Left cardiac atrium (tissue), 4 donors: ENCODE measurements around the gene ILDR1. TPM values are rescaled to one million over a fixed set of nuclear protein-coding genes. Genes with fewer than 3 reads are reported as not detected.

Source experiments
- ATAC-seq, 2 donors: fragments of 200-7000 bp; cut with Tn5 transposase; one replicate each; pipeline ENCODE4 v1.9.1; 2020; ENCODE audit warnings: mild to moderate bottlenecking in 2 of 2, moderate library complexity in 2 of 2
- DNase-seq: peaks from one replicate; pipeline ENCODE4 v3.0.0-alpha.2; 2020
- intact Hi-C, 2 donors: fragments of 100-400 bp; cut with DNase I; formaldehyde crosslinking; loops; one replicate each; pipeline versions ENCODE4 v1.14.1 to v1.15.1; 2022 to 2023
- total RNA-seq, 2 donors: library from RNA; stranded (reverse); fragmentation: NEBNext Ultra II Directional; extraction: Animal tissue kit (Norgen Biotek cat#: 25700); gene quantifications; one replicate each; pipeline ENCODE4 v1.2.1, GENCODE V29; 2021
- donor health status: DM: no; HTN: yes; CAD: no.
- donor health status: DM: no; HTN: yes; CAD: no; lungs with severe emphysema.
- donor health status: DM: yes; HTN: yes; CAD: no.
- donor health status: Dilated cardiomyopathy.

The ILDR1 gene
- total RNA-seq, 2 donors from 2014 or later, result not detected

GRCh38 chr3:121998030-121998580 is 23.9 kb downstream of the ILDR1 start:
- no peak for DNase-seq
- intact Hi-C loops, result loop anchor here (5.0 to 10.0 kb wide), 2 partner anchors 451 to 453 kb away; partner anchors contain the start of gene POLQ (in 2 of the 2)
- ATAC-seq, result peak in 1 of 2 donors; percentile 38

GRCh38 chr3:121997372-121997771 is 24.7 kb downstream of the ILDR1 start:
- intact Hi-C loops, result loop anchor here (5.0 to 10.0 kb wide), 2 partner anchors 450 to 453 kb away; partner anchors contain the start of gene POLQ (in 2 of the 2)
- ATAC-seq (no peak), DNase-seq (no peak)

GRCh38 chr3:121996441-121996840 is 25.6 kb downstream of the ILDR1 start:
- DNase-seq, result no peak
- intact Hi-C loops, result loop anchor here (5.0 to 10.0 kb wide), 2 partner anchors 449 to 452 kb away; partner anchors contain the start of gene POLQ (in 2 of the 2)
- no peak for ATAC-seq

GRCh38 chr3:121995161-121996137 is 26.6 kb downstream of the ILDR1 start:
- intact Hi-C loops, result loop anchor here (5.0 to 10.0 kb wide), 2 partner anchors 448 to 451 kb away; partner anchors contain the start of gene POLQ (in 2 of the 2)
- DNase-seq (peak; percentile 43), ATAC-seq (peak; percentile 70 to 72)

- DNase-seq (no peak), ATAC-seq (no peak)
- intact Hi-C loops, result loop anchor here in 1 of 2 donors (10.0 kb wide), 1 partner anchor 450 kb away; the partner anchor contains the start of gene POLQ
Observed at GRCh38 chr3:121994551-121994950, 27.5 kb downstream of the ILDR1 start.

- intact Hi-C loops, result loop anchor here in 1 of 2 donors (10.0 kb wide), 1 partner anchor 448 kb away; the partner anchor contains the start of gene POLQ
- no peak for DNase-seq
- ATAC-seq, result no peak
Observed at GRCh38 chr3:121992601-121993560, 29.2 kb downstream of the ILDR1 start.

GRCh38 chr3:121989943-121990342 is 32.1 kb downstream of the ILDR1 start:
- intact Hi-C loops, result loop anchor here in 1 of 2 donors (10.0 kb wide), 1 partner anchor 445 kb away; the partner anchor contains the start of gene POLQ
- DNase-seq, result no peak
- ATAC-seq, result no peak

- intact Hi-C loops, result no loop called here
- ATAC-seq (no peak), DNase-seq (no peak)
Observed at GRCh38 chr3:121988146-121988545, 33.9 kb downstream of the ILDR1 start.

GRCh38 chr3:121985846-121986245 is 36.2 kb downstream of the ILDR1 start:
- intact Hi-C loops, result no loop called here
- no peak for ATAC-seq

GRCh38 chr3:121981473-121981872 is 40.6 kb downstream of the ILDR1 start:
- DNase-seq (no peak), ATAC-seq (no peak)
- intact Hi-C loops, result no loop called here

More at GRCh38 chr3:121985846-121986245, 36.2 kb downstream of the ILDR1 start:
- no peak for DNase-seq

- intact Hi-C loops, result no loop called here
- no peak for DNase-seq
- no peak for ATAC-seq
Observed at GRCh38 chr3:121980450-121980796, 41.6 kb downstream of the ILDR1 start.

- ATAC-seq (no peak), DNase-seq (no peak)
- intact Hi-C loops, result no loop called here
Observed at GRCh38 chr3:121979734-121980449, 42.2 kb downstream of the ILDR1 start.

- ATAC-seq, result no peak
- intact Hi-C loops, result no loop called here
- DNase-seq, result no peak
Observed at GRCh38 chr3:121979246-121979645, 42.8 kb downstream of the ILDR1 start.

- ATAC-seq, result no peak
- intact Hi-C loops, result no loop called here
- DNase-seq, result no peak
Observed at GRCh38 chr3:121976727-121977126, 45.3 kb downstream of the ILDR1 start.

GRCh38 chr3:121975702-121976302 is 46.2 kb downstream of the ILDR1 start:
- no peak for DNase-seq
- ATAC-seq, result no peak

GRCh38 chr3:121974601-121975111 is 47.4 kb downstream of the ILDR1 start:
- no peak for DNase-seq
- ATAC-seq, result no peak
- intact Hi-C loops, result no loop called here

More at GRCh38 chr3:121975702-121976302, 46.2 kb downstream of the ILDR1 start:
- intact Hi-C loops, result no loop called here

GRCh38 chr3:121970047-121970446 is 52.0 kb downstream of the ILDR1 start:
- DNase-seq (no peak), ATAC-seq (no peak)
- intact Hi-C loops, result no loop called here
